ENCODE data around the gene ZNF202.

ZNF202 gene

DNA sequence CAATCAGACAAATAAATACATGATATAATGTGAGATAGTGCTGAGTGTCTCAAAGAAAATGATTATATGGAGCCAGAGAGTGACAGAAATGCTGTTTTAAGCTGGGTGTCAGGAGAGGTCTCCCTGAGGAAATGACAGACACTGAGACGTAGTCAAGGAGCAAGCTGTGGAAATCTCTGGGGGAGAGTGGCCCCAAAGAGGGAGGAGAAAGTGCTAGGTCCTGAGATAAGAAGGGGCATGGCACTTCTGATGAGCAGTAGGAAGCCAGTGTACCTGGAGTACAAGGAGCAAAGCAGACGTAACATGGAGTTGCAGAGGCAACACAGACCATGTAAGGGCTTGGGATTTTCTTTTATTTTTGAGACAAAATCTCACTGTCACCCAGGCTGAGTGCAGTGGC lies 38.8 kb downstream of the ZNF202 start:
- TF ChIP-seq, protein P1, sequence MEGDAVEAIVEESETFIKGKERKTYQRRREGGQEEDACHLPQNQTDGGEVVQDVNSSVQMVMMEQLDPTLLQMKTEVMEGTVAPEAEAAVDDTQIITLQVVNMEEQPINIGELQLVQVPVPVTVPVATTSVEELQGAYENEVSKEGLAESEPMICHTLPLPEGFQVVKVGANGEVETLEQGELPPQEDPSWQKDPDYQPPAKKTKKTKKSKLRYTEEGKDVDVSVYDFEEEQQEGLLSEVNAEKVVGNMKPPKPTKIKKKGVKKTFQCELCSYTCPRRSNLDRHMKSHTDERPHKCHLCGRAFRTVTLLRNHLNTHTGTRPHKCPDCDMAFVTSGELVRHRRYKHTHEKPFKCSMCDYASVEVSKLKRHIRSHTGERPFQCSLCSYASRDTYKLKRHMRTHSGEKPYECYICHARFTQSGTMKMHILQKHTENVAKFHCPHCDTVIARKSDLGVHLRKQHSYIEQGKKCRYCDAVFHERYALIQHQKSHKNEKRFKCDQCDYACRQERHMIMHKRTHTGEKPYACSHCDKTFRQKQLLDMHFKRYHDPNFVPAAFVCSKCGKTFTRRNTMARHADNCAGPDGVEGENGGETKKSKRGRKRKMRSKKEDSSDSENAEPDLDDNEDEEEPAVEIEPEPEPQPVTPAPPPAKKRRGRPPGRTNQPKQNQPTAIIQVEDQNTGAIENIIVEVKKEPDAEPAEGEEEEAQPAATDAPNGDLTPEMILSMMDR (conservative IDR thresholded peaks at IDR 0.05; ENCODE audit: low read depth, low read length): no peak
- no peak overlapping the region for H3K4me3 ChIP-seq (ENCODE audit: low read length)
- DNase-seq (ENCODE audit: low read depth): no peak

DNA sequence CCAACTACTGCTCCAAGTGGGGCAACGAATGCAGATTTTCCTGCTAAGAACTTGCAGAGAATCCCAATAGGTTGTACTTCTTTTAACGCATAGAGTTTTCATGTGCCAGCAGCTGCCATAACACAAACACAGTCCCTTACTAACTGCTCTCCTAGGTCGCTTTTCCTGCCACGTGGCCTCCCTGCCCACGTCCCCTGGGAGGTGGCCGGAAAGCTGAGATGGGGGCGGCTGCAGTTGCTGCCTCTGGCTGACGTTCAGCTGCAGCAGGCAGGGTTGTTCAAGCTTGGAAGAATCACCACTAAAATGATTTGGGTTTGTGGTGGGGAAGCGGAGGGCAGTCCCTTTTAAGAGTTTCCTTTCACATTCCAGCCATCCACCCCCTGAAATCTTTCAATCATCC lies 39.3 kb downstream of the ZNF202 start:
- no peak overlapping the region for H3K4me3 ChIP-seq (ENCODE audit: low read length)
- no peak for DNase-seq (ENCODE audit: low read depth)
- TF ChIP-seq, protein P1 (conservative IDR thresholded peaks at IDR 0.05; ENCODE audit: low read depth, low read length): no peak

DNA sequence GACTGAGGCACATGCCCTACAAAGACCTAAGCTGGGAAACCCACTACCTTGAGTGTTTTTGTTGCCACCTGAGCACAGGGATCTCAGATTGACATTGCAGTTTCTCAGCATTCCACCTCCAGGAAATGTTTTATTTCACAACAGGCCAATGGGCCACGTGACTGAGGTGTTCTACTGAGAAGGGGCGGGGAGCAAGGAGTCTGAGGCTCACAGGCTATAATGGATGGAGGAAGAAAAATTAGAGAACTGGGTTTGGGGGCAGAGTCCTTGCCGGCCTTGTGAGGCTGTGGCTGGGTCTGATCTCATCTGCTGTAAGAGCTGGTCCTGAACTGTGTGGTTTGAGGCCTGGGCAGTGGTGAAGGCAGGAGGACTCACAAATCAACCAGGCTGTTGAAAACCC lies 40.7 kb downstream of the ZNF202 start:
- no peak for DNase-seq (ENCODE audit: low read depth)
- H3K4me3 ChIP-seq (ENCODE audit: low read length): no peak overlapping the region
- TF ChIP-seq, protein P1 (conservative IDR thresholded peaks at IDR 0.05; ENCODE audit: low read depth, low read length): no peak

DNA sequence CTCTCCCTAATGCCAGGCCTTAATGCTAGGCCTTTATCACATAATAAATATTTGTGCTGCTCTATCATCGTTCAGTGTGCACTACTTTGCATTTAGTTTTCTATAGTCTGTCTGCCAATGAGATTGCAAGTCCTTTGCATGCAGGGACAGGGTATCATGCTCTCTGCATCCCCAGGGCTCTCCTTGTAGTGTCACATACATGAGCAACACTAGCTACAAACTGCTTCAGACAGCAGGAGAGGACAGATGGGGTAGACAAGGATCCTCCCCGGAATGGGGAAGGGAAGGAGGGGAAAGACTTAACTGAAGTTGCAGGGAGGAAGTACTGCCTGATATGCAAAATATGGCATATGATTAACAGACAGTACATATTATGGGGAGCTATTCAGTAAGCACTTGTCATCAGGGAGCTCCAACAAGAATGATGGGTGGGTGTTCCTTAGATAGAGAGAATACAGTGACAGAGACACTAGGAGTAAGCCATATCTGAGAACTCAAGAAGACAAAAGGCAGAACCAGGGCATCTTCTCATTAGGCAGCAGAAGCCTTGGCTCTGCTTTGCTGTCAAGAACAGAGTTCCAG lies 42.8 kb downstream of the ZNF202 start:
- TF ChIP-seq, protein P1 (conservative IDR thresholded peaks at IDR 0.05; ENCODE audit: low read depth, low read length): no peak
- no peak overlapping the region for H3K4me3 ChIP-seq (ENCODE audit: low read length)
- DNase-seq (ENCODE audit: low read depth): no peak

DNA sequence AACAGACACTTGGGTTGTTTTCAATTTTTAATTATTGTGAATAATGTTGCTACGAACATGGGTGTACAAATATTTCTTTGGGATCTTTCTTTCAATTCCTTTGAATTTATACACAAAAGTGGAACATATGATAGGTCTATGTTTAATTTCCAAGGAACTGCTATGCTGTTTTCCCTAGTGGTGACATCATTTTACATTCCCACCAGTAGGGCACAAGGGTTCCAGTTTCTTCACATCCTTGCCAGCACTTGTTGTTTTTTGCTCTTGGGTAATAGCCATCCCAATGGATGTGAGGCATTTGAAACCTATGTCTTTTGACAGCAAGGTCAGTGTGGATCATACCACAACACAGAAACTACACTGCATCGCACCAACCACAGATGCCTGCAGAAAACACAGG lies 45.3 kb downstream of the ZNF202 start:
- DNase-seq (ENCODE audit: low read depth): no peak
- H3K4me3 ChIP-seq (ENCODE audit: low read length): no peak overlapping the region
- TF ChIP-seq, protein P1 (conservative IDR thresholded peaks at IDR 0.05; ENCODE audit: low read depth, low read length): peak; percentile 16

DNA sequence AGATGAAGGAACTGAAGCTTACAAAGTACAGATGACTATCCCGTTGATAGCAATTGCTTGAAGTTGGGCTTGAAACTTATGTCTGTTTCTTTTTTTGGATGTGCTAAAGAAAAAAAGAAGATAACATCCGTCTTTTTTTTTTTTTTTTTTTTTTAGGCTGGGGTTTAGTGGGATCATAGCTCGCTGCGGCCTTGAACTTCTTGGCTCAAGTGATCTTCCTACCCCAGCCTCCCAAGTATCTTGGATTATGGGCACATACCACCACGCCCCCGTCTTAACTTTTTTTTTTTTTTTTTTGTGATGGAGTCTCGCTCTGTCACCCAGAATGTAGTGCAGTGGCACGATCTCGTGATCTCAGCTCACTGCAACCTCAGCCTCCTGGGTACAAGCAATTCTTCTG lies 46.2 kb downstream of the ZNF202 start:
- no peak for DNase-seq (ENCODE audit: low read depth)
- TF ChIP-seq, protein P1 (conservative IDR thresholded peaks at IDR 0.05; ENCODE audit: low read depth, low read length): no peak
- no peak overlapping the region for H3K4me3 ChIP-seq (ENCODE audit: low read length)

DNA sequence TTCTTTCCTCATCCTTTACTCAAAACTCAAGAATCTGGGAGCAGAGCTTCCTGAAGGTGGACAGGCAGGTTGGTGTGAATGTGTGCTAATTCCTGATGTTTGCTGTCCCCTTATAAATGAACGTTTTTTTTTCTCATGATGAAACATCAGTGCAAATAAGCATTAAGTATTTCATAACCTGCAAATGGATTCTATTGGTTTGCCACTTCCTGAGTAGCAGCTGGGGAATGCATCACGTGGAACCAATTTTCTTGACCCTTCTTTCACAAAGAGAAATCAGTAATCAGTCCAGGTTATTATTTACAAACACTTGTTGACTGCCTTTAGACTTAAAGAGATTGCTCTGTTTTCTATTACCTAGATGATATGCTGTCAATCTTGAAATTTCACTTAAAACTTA lies 46.9 kb downstream of the ZNF202 start:
- no peak overlapping the region for H3K4me3 ChIP-seq (ENCODE audit: low read length)
- no peak for DNase-seq (ENCODE audit: low read depth)
- TF ChIP-seq, protein P1 (conservative IDR thresholded peaks at IDR 0.05; ENCODE audit: low read depth, low read length): no peak
